IMR-90 (cell line): Measurements from ENCODE around the gene KPNA2. TPM values are rescaled to one million over a fixed set of nuclear protein-coding genes. Genes with fewer than 3 reads are reported as not detected.

Experiments used
- ATAC-seq: fragments of 200-7000 bp; cut with Tn5 transposase; 2 replicates; pipeline ENCODE4 v1.9.1; 2020; ENCODE audit warnings: low read depth, mild to moderate bottlenecking, moderate library complexity
- BruUV-seq: library from RNA; stranded (reverse); fragments of 400-500 nt; replicated peaks from 2 replicates; lab custom pipeline; 2021; lab: Mats Ljungman, UMichigan
- CTCF ChIA-PET: fragments of 300-600 bp; formaldehyde crosslinking; extraction: SDS; loops from one replicate; lab custom pipeline; 2021; ENCODE audit warnings: antibody characterized with exemption; lab: Yijun Ruan, JAX
- POLR2A ChIA-PET: fragments of 300-600 bp; sonication (Branson Sonifier 250); formaldehyde crosslinking; loops from one replicate; lab custom pipeline; 2022; ENCODE audit warnings: antibody characterized with exemption; ENCODE audit not compliant: unreplicated experiment; lab: Charles Lee
- DNase-seq: peaks from one replicate; pipeline ENCODE4 v3.0.0; 2013
- H2AFZ ChIP-seq: replicated peaks from 2 replicates; pipeline ENCODE3; 2013; ENCODE audit warnings: low read length, mild to moderate bottlenecking; ENCODE audit not compliant: poor library complexity
- H2AK5ac ChIP-seq: 2 replicates; pipeline ENCODE4 v1.6.1; 2013; ENCODE audit warnings: low read depth, low read length, inconsistent platforms
- H2AK9ac ChIP-seq: replicated peaks from 2 replicates; pipeline ENCODE3; 2013; ENCODE audit warnings: mild to moderate bottlenecking, low read depth, low read length, moderate library complexity; ENCODE audit not compliant: poor library complexity
- H2BK120ac ChIP-seq: 2 replicates; pipeline ENCODE4 v1.6.1; 2013; ENCODE audit warnings: low read depth, low read length, inconsistent platforms
- H2BK15ac ChIP-seq: 3 replicates; pipeline ENCODE4 v1.6.1; 2013; ENCODE audit warnings: low read depth, low read length, inconsistent platforms
- H2BK20ac ChIP-seq: 2 replicates; pipeline ENCODE4 v1.6.1; 2013; ENCODE audit warnings: low read depth, mild to moderate bottlenecking, inconsistent platforms, low read length, moderate library complexity
- H2BK5ac ChIP-seq: 2 replicates; pipeline ENCODE4 v1.6.1; 2013; ENCODE audit warnings: mild to moderate bottlenecking, low read depth, low read length, inconsistent platforms; ENCODE audit not compliant: poor library complexity, severe bottlenecking
- H3K14ac ChIP-seq: replicated peaks from 2 replicates; pipeline ENCODE4 v1.6.1; 2013; ENCODE audit warnings: low read depth, low read length, inconsistent platforms
- H3K18ac ChIP-seq: 2 replicates; pipeline ENCODE4 v1.6.1; 2013; ENCODE audit warnings: low read depth, low read length, control low read depth
- H3K23ac ChIP-seq: 2 replicates; pipeline ENCODE4 v1.6.1; 2013; ENCODE audit warnings: low read depth, low read length, inconsistent platforms
- H3K27ac ChIP-seq: 2 replicates; pipeline ENCODE4 v1.5.1; 2013; ENCODE audit warnings: mild to moderate bottlenecking, control low read depth, low read length; ENCODE audit not compliant: insufficient read depth
- H3K27me3 ChIP-seq: 2 replicates; pipeline ENCODE4 v1.6.1; 2013; ENCODE audit warnings: low read length; ENCODE audit not compliant: control insufficient read depth, insufficient read depth
- H3K36me3 ChIP-seq: 2 replicates; pipeline ENCODE4 v1.6.1; 2013; ENCODE audit warnings: low read length, mixed read lengths; ENCODE audit not compliant: control insufficient read depth, insufficient read depth
- H3K4ac ChIP-seq: 2 replicates; pipeline ENCODE4 v1.6.1; 2013; ENCODE audit warnings: low read depth, low read length, inconsistent platforms
- H3K4me1 ChIP-seq: 2 replicates; pipeline ENCODE4 v1.6.1; 2013; ENCODE audit warnings: low read length, mixed read lengths; ENCODE audit not compliant: control insufficient read depth, insufficient read depth
- H3K4me2 ChIP-seq: 2 replicates; pipeline ENCODE4 v1.6.1; 2013; ENCODE audit warnings: low read depth, mild to moderate bottlenecking, control low read depth, low read length, moderate library complexity
- H3K4me3 ChIP-seq: 2 replicates; pipeline ENCODE4 v1.5.1; 2013; ENCODE audit warnings: low read depth, mild to moderate bottlenecking, control low read depth, low read length, moderate library complexity; ENCODE audit not compliant: insufficient read depth
- H3K56ac ChIP-seq: 2 replicates; pipeline ENCODE4 v1.6.1; 2013; ENCODE audit warnings: low read length, inconsistent platforms; ENCODE audit not compliant: insufficient read depth; ENCODE audit errors: extremely low read depth
- H3K79me1 ChIP-seq, 2 experiments: 2 replicates each; pipeline ENCODE4 v1.6.1; 2013; ENCODE audit warnings: low read length in 2 of 2, inconsistent platforms in 1 of 2, low read depth in 1 of 2
- H3K9ac ChIP-seq: 2 replicates; pipeline ENCODE4 v1.6.1; 2013; ENCODE audit warnings: low read depth, low read length, control low read depth
- H3K9me1 ChIP-seq: 2 replicates; pipeline ENCODE4 v1.6.1; 2013; ENCODE audit warnings: low read length, inconsistent platforms; ENCODE audit not compliant: insufficient read depth
- H3K9me3 ChIP-seq: 2 replicates; pipeline ENCODE4 v1.6.1; 2013; ENCODE audit warnings: low read length; ENCODE audit not compliant: control insufficient read depth, insufficient read depth
- H4K20me1 ChIP-seq: 2 replicates; pipeline ENCODE4 v1.6.1; 2013; ENCODE audit warnings: low read length, inconsistent platforms; ENCODE audit not compliant: insufficient read depth
- H4K5ac ChIP-seq: 2 replicates; pipeline ENCODE4 v1.6.1; 2013; ENCODE audit warnings: mild to moderate bottlenecking, low read depth, low read length, control low read depth
- H4K8ac ChIP-seq, 2 experiments: 2 replicates each; pipeline ENCODE4 v1.6.1; 2013; ENCODE audit warnings: low read depth in 2 of 2, low read length in 2 of 2, control low read depth in 1 of 2, inconsistent platforms in 1 of 2
- H4K91ac ChIP-seq: 2 replicates; pipeline ENCODE4 v1.6.1; 2013; ENCODE audit warnings: low read depth, low read length, inconsistent platforms; ENCODE audit not compliant: insufficient read depth
- BHLHE40 ChIP-seq: fragments of 150-350 bp; IDR thresholded peaks from 2 replicates; pipeline ENCODE4 v1.6.1; 2016; ENCODE audit warnings: mild to moderate bottlenecking, low read depth, low read length
- MAFK ChIP-seq: IDR thresholded peaks from 2 replicates; pipeline ENCODE4 v1.6.1; 2012; ENCODE audit warnings: low read depth, low read length, improper control_type of control experiment
- MXI1 ChIP-seq: IDR thresholded peaks from 2 replicates; pipeline ENCODE4 v1.6.1; 2012; ENCODE audit warnings: low read depth, mild to moderate bottlenecking, low read length, moderate library complexity, borderline replicate concordance
- NFE2L2 ChIP-seq: fragments of 150-350 bp; IDR thresholded peaks from 2 replicates; pipeline ENCODE4 v1.6.1; 2016; ENCODE audit warnings: low read depth, mild to moderate bottlenecking, low read length
- POLR2A ChIP-seq: IDR thresholded peaks from 2 replicates; pipeline ENCODE4 v1.6.1; 2012; ENCODE audit warnings: mild to moderate bottlenecking, low read depth, low read length
- RAD21 ChIP-seq: IDR thresholded peaks from 2 replicates; pipeline ENCODE4 v1.6.1; 2012; ENCODE audit warnings: low read length, improper control_type of control experiment
- RCOR1 ChIP-seq: IDR thresholded peaks from 2 replicates; pipeline ENCODE4 v1.6.1; 2012; ENCODE audit warnings: mild to moderate bottlenecking, low read length, improper control_type of control experiment; ENCODE audit not compliant: insufficient replicate concordance
- RFX5 ChIP-seq: IDR thresholded peaks from 2 replicates; pipeline ENCODE4 v1.8.0; 2012; ENCODE audit warnings: low read depth, mild to moderate bottlenecking, low read length, moderate library complexity
- SMC3 ChIP-seq: fragments of 150-350 bp; IDR thresholded peaks from 2 replicates; pipeline ENCODE4 v1.6.1; 2016; ENCODE audit warnings: low read depth, mild to moderate bottlenecking, antibody characterized with exemption, low read length, moderate library complexity
- WGBS, 2 experiments: methylation state at CpG; one replicate each; pipeline versions ENCODE4 v1.1.5 to v1.1.7; 2013; ENCODE audit warnings: missing lambda C conversion rate in 2 of 2; ENCODE audit not compliant: insufficient read length in 1 of 2; ENCODE audit errors: extremely low coverage in 2 of 2; 5-methylcytosine and 5-hydroxymethylcytosine counted together
- dilution Hi-C: fragments of 300-500 bp; cut with HindIII; formaldehyde crosslinking; loops from one replicate; pipeline ENCODE4 v1.14.3; 2018; ENCODE audit warnings: low sequenced_read_pairs; ENCODE audit not compliant: unreplicated experiment
- in situ Hi-C: fragments of 300-500 bp; cut with MboI; formaldehyde crosslinking; loops from 3 replicates; pipeline ENCODE4 v1.14.3; 2019; ENCODE audit warnings: low sequenced_read_pairs, inconsistent platforms, mixed read lengths
- intact Hi-C: fragments of 100-400 bp; cut with micrococcal nuclease; formaldehyde crosslinking; loops from 2 replicates; pipeline ENCODE4 v1.10.0; 2022
- polyA plus RNA-seq, 3 experiments: library from polyadenylated mRNA; depleted of rRNA; stranded (reverse); fragments of >200 nt; gene quantifications; 2 replicates each; pipeline ENCODE4 v1.2.3, GENCODE V29; 2012; ENCODE audit warnings: low replicate concordance in 1 of 3
- total RNA-seq: library from RNA; depleted of rRNA; stranded (reverse); fragments of >200 nt; gene quantifications from 2 replicates; pipeline ENCODE4 v1.2.3, GENCODE V29; 2012
- TF ChIP-seq, protein P1 (sequence below): fragments of 150-350 bp; IDR thresholded peaks from 2 replicates; pipeline ENCODE4 v1.6.1; 2016; ENCODE audit warnings: low read depth, mild to moderate bottlenecking, low read length, moderate library complexity, borderline replicate concordance
- TF ChIP-seq, protein P2 (sequence below): conservative IDR thresholded peaks from 2 replicates; pipeline ENCODE4 v1.5.1; 2012; ENCODE audit warnings: mild to moderate bottlenecking, low read depth, low read length, improper control_type of control experiment
- TF ChIP-seq, protein P3 (sequence below): fragments of 150-350 bp; IDR thresholded peaks from 2 replicates; pipeline ENCODE4 v1.6.1; 2017; ENCODE audit warnings: mild to moderate bottlenecking, antibody characterized with exemption, low read length, low read depth

KPNA2 gene
- total and polyA plus RNA-seq, 2 of the 4 experiments (the other 2 are of a cell fraction): 135 to 262 TPM

DNA sequence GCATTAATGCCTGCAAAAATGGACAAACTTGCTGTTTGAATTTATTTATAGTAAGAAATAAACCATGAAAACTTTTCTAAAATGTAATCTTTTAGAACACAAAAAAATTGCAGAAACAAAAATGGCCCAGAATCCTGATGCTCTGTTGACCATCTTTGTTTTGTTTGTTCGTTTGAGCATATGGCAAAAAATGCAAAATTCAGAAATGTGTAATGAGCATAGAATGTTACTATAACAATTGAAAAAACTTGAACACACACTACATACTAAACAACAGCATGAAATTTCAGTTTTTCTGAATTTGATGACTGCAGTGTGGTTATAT is 1.1 kb upstream of the KPNA2 start:
- ChIA-PET CTCF (no interaction called here), POLR2A (no interaction called here)
- dilution Hi-C loops: no loop called here
- Histone ChIP-seq H3K9me1 (no peaks in the 10 kb centered on the region), H2AFZ (peak overlapping the region; percentile 89), H3K36me3 (peaks cover 12% of the 10 kb centered on the region), H3K14ac (0 out of 2 replicates have a peak overlapping the region, but pooled peaks have one; percentile 45), H2BK20ac (0 out of 2 replicates have a peak overlapping the region, but pooled peaks have one; percentile 20), H4K20me1 (no peaks in the 10 kb centered on the region), H3K4me1 (no peaks in the 10 kb centered on the region; the same call in 1 of the 2 replicates), H3K27me3 (no peaks in the 10 kb centered on the region), H2BK5ac (peak overlapping the region; percentile 49), H2BK120ac (0 out of 2 replicates have a peak overlapping the region, but pooled peaks have one; percentile 52), H3K18ac (no peak overlapping the region; the same call in 1 of the 2 replicates), H3K9me3 (no peaks in the 10 kb centered on the region), H2BK15ac (no peak overlapping the region), H2AK9ac (no peak overlapping the region), H3K27ac (no peak overlapping the region), H3K23ac (no peak overlapping the region), H2AK5ac (no peak overlapping the region), H4K8ac (peak overlapping the region; percentile 5 to 81; a peak in 3 of 4 replicates), H3K9ac (no peak overlapping the region), H4K5ac (peak overlapping the region; percentile 68; the same call in 1 of the 2 replicates), H3K4ac (no peak overlapping the region; the same call in 1 of the 2 replicates), H3K79me1 (peaks cover 5 to 16% of the 10 kb centered on the region in 2 experiments; a peak in 3 of 4 replicates), H3K4me2 (0 out of 2 replicates have a peak overlapping the region, but pooled peaks have one; percentile 4), H4K91ac (no peak overlapping the region), H3K4me3 (no peak overlapping the region), H3K56ac (peak overlapping the region; percentile 36; the same call in 1 of the 2 replicates)
- BruUV-seq: no TSS peak
- DNase-seq: no peak
- no peak for ATAC-seq
- no peak for TF ChIP-seq RAD21
- no peak for TF ChIP-seq SMC3
- no peak for TF ChIP-seq RFX5
- no peak for TF ChIP-seq BHLHE40
- no peak for TF ChIP-seq NFE2L2
- no peak for TF ChIP-seq POLR2A
- TF ChIP-seq, protein P1, sequence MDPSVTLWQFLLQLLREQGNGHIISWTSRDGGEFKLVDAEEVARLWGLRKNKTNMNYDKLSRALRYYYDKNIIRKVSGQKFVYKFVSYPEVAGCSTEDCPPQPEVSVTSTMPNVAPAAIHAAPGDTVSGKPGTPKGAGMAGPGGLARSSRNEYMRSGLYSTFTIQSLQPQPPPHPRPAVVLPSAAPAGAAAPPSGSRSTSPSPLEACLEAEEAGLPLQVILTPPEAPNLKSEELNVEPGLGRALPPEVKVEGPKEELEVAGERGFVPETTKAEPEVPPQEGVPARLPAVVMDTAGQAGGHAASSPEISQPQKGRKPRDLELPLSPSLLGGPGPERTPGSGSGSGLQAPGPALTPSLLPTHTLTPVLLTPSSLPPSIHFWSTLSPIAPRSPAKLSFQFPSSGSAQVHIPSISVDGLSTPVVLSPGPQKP: no peak
- no peak for TF ChIP-seq MXI1
- TF ChIP-seq, protein P2, sequence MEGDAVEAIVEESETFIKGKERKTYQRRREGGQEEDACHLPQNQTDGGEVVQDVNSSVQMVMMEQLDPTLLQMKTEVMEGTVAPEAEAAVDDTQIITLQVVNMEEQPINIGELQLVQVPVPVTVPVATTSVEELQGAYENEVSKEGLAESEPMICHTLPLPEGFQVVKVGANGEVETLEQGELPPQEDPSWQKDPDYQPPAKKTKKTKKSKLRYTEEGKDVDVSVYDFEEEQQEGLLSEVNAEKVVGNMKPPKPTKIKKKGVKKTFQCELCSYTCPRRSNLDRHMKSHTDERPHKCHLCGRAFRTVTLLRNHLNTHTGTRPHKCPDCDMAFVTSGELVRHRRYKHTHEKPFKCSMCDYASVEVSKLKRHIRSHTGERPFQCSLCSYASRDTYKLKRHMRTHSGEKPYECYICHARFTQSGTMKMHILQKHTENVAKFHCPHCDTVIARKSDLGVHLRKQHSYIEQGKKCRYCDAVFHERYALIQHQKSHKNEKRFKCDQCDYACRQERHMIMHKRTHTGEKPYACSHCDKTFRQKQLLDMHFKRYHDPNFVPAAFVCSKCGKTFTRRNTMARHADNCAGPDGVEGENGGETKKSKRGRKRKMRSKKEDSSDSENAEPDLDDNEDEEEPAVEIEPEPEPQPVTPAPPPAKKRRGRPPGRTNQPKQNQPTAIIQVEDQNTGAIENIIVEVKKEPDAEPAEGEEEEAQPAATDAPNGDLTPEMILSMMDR: no peak
- no peak for TF ChIP-seq MAFK
- TF ChIP-seq, protein P3, sequence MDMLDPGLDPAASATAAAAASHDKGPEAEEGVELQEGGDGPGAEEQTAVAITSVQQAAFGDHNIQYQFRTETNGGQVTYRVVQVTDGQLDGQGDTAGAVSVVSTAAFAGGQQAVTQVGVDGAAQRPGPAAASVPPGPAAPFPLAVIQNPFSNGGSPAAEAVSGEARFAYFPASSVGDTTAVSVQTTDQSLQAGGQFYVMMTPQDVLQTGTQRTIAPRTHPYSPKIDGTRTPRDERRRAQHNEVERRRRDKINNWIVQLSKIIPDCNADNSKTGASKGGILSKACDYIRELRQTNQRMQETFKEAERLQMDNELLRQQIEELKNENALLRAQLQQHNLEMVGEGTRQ: no peak
- no peak for TF ChIP-seq RCOR1
- in situ Hi-C loops: no loop called here
- WGBS, 2 experiments: no CpG with 5 or more reads among the region's 1 CpG
- intact Hi-C loops: no loop called here
